Vagina (tissue), 2 donors: ENCODE measurements around the gene IPO11. TPM values are rescaled to one million over a fixed set of nuclear protein-coding genes. Genes with fewer than 3 reads are reported as not detected.

Experiments used
- DNase-seq, 2 donors: peaks; one replicate each; pipeline ENCODE4 v3.0.0-alpha.2; 2017; ENCODE audit errors: extremely low spot score in 2 of 2
- H3K27ac ChIP-seq: fragments of 200-600 bp; sonication (generic); one replicate; pipeline ENCODE4 v1.5.1; 2019
- H3K27me3 ChIP-seq: fragments of 200-600 bp; sonication (generic); one replicate; pipeline ENCODE4 v1.5.1; 2019
- H3K36me3 ChIP-seq, 2 donors: fragments of 200-600 bp; sonication (generic); one replicate each; pipeline ENCODE4 v1.5.1; 2017 to 2019
- H3K4me1 ChIP-seq: fragments of 200-600 bp; sonication (generic); one replicate; pipeline ENCODE4 v1.5.1; 2019
- H3K4me3 ChIP-seq, 2 donors: fragments of 200-600 bp; sonication (generic); 1 replicate in 1 of 2; 2 replicates in 1 of 2; pipeline ENCODE4 v1.5.1; 2016 to 2019
- H3K9me3 ChIP-seq: fragments of 200-600 bp; sonication (generic); one replicate; pipeline ENCODE4 v1.5.1; 2019
- CTCF ChIP-seq, 3 experiments: fragments of 450-650 bp in 2 of 3; fragments of 200-600 bp in 1 of 3; sonication (generic) in 1 of 3; IDR thresholded peaks; one replicate each; pipeline ENCODE4 v1.5.1; 2017 to 2019; ENCODE audit warnings: antibody characterized with exemption in 3 of 3, mild to moderate bottlenecking in 2 of 3, moderate library complexity in 2 of 3
- POLR2A ChIP-seq, 2 donors: fragments of 450-650 bp; IDR thresholded peaks; one replicate each; pipeline ENCODE4 v1.6.1; 2017; ENCODE audit warnings: antibody characterized with exemption in 2 of 2, mild to moderate bottlenecking in 2 of 2, moderate library complexity in 2 of 2
- POLR2AphosphoS5 ChIP-seq, 2 donors: sonication (generic); formaldehyde crosslinking; IDR thresholded peaks; one replicate each; pipeline ENCODE4 v1.9.0; 2017; ENCODE audit warnings: antibody characterized with exemption in 2 of 2, mild to moderate bottlenecking in 2 of 2, low read depth in 1 of 2; ENCODE audit not compliant: insufficient read depth in 1 of 2
- intact Hi-C: fragments of 100-400 bp; cut with DNase I; formaldehyde crosslinking; loops from one replicate; pipeline ENCODE4 v1.15.1; 2023
- total RNA-seq: library from RNA; depleted of rRNA; stranded (reverse); fragments of >200 nt; gene quantifications from one replicate; pipeline ENCODE4 v1.2.3, GENCODE V29; 2016

Gene IPO11
- total RNA-seq, 1 donor from 2014 or later, result 31.2 TPM

- Histone ChIP-seq H3K36me3 (peaks cover 0 to 10% of the 10 kb centered on the region in 2 donors), H3K9me3 (no peaks in the 10 kb centered on the region), H3K4me3 (no peak overlapping the region), H3K4me1 (no peaks in the 10 kb centered on the region), H3K27ac (no peak overlapping the region), H3K27me3 (no peaks in the 10 kb centered on the region)
- DNase-seq, result no peak
- no peak for TF ChIP-seq POLR2A (IDR thresholded peaks at IDR 0.05)
- no peak for TF ChIP-seq POLR2AphosphoS5 (IDR thresholded peaks at IDR 0.05; ENCODE audit: insufficient read depth in 1 of 2, low read depth in 1 of 2)
- TF ChIP-seq CTCF (IDR thresholded peaks at IDR 0.05), result no peak
- intact Hi-C loops, result no loop called here
Observed at GRCh38 chr5:62589504-62589903, 176.9 kb downstream of the IPO11 start.

- Histone ChIP-seq H3K4me3 (no peak overlapping the region), H3K9me3 (no peaks in the 10 kb centered on the region), H3K36me3 (peaks cover 0 to 10% of the 10 kb centered on the region in 2 donors), H3K27me3 (no peaks in the 10 kb centered on the region), H3K4me1 (no peaks in the 10 kb centered on the region), H3K27ac (no peak overlapping the region)
- no peak for TF ChIP-seq POLR2A (IDR thresholded peaks at IDR 0.05)
- TF ChIP-seq POLR2AphosphoS5 (IDR thresholded peaks at IDR 0.05; ENCODE audit: insufficient read depth in 1 of 2, low read depth in 1 of 2), result no peak
- TF ChIP-seq CTCF (IDR thresholded peaks at IDR 0.05), result no peak
- intact Hi-C loops, result no loop called here
- no peak for DNase-seq
Observed at GRCh38 chr5:62590387-62590786, 177.8 kb downstream of the IPO11 start.

- no peak for TF ChIP-seq CTCF (IDR thresholded peaks at IDR 0.05)
- TF ChIP-seq POLR2AphosphoS5 (IDR thresholded peaks at IDR 0.05; ENCODE audit: insufficient read depth in 1 of 2, low read depth in 1 of 2), result no peak
- TF ChIP-seq POLR2A (IDR thresholded peaks at IDR 0.05), result no peak
- Histone ChIP-seq H3K36me3 (peaks cover 0 to 10% of the 10 kb centered on the region in 2 donors), H3K27ac (no peak overlapping the region), H3K4me3 (no peak overlapping the region), H3K9me3 (no peaks in the 10 kb centered on the region), H3K4me1 (no peaks in the 10 kb centered on the region), H3K27me3 (no peaks in the 10 kb centered on the region)
- intact Hi-C loops, result no loop called here
- no peak for DNase-seq
Observed at GRCh38 chr5:62592558-62592957, 180.0 kb downstream of the IPO11 start.

GRCh38 chr5:62593331-62593730, 180.8 kb downstream of the IPO11 start:
- TF ChIP-seq POLR2AphosphoS5 (IDR thresholded peaks at IDR 0.05; ENCODE audit: insufficient read depth in 1 of 2, low read depth in 1 of 2), result no peak
- no peak for TF ChIP-seq CTCF (IDR thresholded peaks at IDR 0.05)
- no peak for TF ChIP-seq POLR2A (IDR thresholded peaks at IDR 0.05)
- Histone ChIP-seq H3K9me3 (no peaks in the 10 kb centered on the region), H3K4me3 (no peak overlapping the region), H3K36me3 (peaks cover 0 to 10% of the 10 kb centered on the region in 2 donors), H3K4me1 (no peaks in the 10 kb centered on the region), H3K27ac (no peak overlapping the region), H3K27me3 (no peaks in the 10 kb centered on the region)
- no peak for DNase-seq
- intact Hi-C loops, result no loop called here

- intact Hi-C loops, result no loop called here
- TF ChIP-seq POLR2A (IDR thresholded peaks at IDR 0.05) (no peak), CTCF (IDR thresholded peaks at IDR 0.05) (no peak), POLR2AphosphoS5 (IDR thresholded peaks at IDR 0.05; ENCODE audit: insufficient read depth in 1 of 2, low read depth in 1 of 2) (no peak)
Observed at GRCh38 chr5:62594364-62594984, 181.9 kb downstream of the IPO11 start.

More at GRCh38 chr5:62594364-62594984, 181.9 kb downstream of the IPO11 start:
- H3K27me3 ChIP-seq, result no peaks in the 10 kb centered on the region
- no peaks in the 10 kb centered on the region for H3K9me3 ChIP-seq
- no peak overlapping the region for H3K27ac ChIP-seq
- peaks cover 0 to 13% of the 10 kb centered on the region in 2 donors for H3K36me3 ChIP-seq
- no peak overlapping the region for H3K4me3 ChIP-seq
- no peak for DNase-seq
- H3K4me1 ChIP-seq, result no peaks in the 10 kb centered on the region
